ENCODE data around the gene PCDHB12.

- TF ChIP-seq POLR2A (IDR thresholded peaks at IDR 0.05; ENCODE audit: low read depth, low read length) (no peak), POLR2AphosphoS5 (IDR thresholded peaks at IDR 0.05; ENCODE audit: low read depth, low read length) (no peak), TAF1 (IDR thresholded peaks at IDR 0.05; ENCODE audit: borderline replicate concordance, low read depth, low read length) (no peak)
Measured at GRCh38 chr5:141258948-141259347, 50.4 kb downstream of the PCDHB12 start.

Data from GM12892 (cell line).